ENCODE data around the gene GPHN. TPM values are rescaled to one million over a fixed set of nuclear protein-coding genes. Genes with fewer than 3 reads are reported as not detected.

The GPHN gene
- total RNA-seq, 1 donor from 2014 or later: 33.9 TPM

DNA sequence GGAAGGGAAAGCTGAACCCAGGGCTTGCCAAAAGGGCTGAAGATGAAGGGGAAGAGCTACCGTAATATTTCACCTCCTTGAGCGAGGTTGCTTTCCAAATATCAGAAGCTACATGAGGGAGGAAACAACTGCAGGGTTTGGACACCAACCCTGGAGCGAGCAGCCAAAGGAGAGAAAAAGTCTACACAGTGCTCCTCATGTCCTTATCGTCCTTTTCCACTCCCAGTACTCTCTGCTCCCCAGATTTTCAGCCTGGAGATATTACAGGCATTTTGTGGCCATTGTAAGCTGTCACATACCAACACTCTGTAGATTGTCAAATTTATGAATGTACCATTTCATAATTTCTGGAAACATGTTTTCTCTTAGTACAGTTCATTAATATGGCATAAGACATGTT is 115.9 kb downstream of the GPHN start:
- no peak overlapping the region for H3K27ac Mint-ChIP-seq
- intact Hi-C loops (cut with micrococcal nuclease): loop anchor here (5.0 kb wide), 1 partner anchor 493 kb away; no protein-coding TSS in a partner anchor
- no peak overlapping the region for H3K4me3 Mint-ChIP-seq (ENCODE audit: low read depth)
- peaks cover under 1% of the 10 kb centered on the region for H3K4me1 Mint-ChIP-seq (ENCODE audit: low read depth)
- no peak for DNase-seq (ENCODE audit: low spot score)
- peaks cover 2% of the 10 kb centered on the region for H3K9me3 Mint-ChIP-seq
- no peaks in the 10 kb centered on the region for H3K36me3 Mint-ChIP-seq (ENCODE audit: low read depth)
- H3K27me3 Mint-ChIP-seq (ENCODE audit: low read depth): no peaks in the 10 kb centered on the region

DNA sequence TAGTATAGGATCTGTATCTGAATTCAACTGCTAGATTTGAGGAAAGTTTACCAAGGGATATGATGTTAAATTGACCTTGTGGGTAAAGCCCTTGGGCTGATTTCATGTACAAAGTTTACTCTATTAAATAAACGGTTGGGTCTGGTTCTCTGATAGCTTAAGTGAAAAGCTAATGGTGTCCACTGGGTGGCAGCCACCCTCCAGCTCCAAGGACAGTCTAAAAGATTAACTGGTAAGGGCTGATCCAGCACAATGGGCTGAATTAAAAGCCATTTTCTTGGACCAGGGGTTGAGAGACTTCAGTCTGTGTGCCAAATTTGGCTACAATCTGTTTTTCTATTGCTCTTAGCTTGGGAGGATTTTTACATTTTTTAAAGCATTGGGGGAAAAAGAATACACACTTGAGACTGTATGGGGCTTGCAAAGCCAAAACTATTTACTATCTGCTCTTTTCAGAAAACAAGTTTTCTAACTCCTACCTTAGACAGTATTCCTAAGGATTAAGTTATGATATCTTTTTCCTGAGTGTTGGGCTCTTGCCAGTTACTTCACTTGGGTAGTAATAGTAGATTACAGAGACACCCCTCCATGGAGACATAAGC is 116.5 kb downstream of the GPHN start:
- no peaks in the 10 kb centered on the region for H3K36me3 Mint-ChIP-seq (ENCODE audit: low read depth)
- H3K27me3 Mint-ChIP-seq (ENCODE audit: low read depth): no peaks in the 10 kb centered on the region
- no peaks in the 10 kb centered on the region for H3K9me3 Mint-ChIP-seq
- no peak overlapping the region for H3K27ac Mint-ChIP-seq
- no peak overlapping the region for H3K4me3 Mint-ChIP-seq (ENCODE audit: low read depth)
- intact Hi-C loops (cut with micrococcal nuclease): loop anchor here (5.0 kb wide), 1 partner anchor 493 kb away; no protein-coding TSS in a partner anchor
- DNase-seq (ENCODE audit: low spot score): no peak
- no peaks in the 10 kb centered on the region for H3K4me1 Mint-ChIP-seq (ENCODE audit: low read depth)

- Mint-ChIP-seq H3K9me3 (no peaks in the 10 kb centered on the region), H3K27ac (no peak overlapping the region), H3K27me3 (ENCODE audit: low read depth) (no peaks in the 10 kb centered on the region), H3K4me3 (ENCODE audit: low read depth) (no peak overlapping the region), H3K4me1 (ENCODE audit: low read depth) (no peaks in the 10 kb centered on the region), H3K36me3 (ENCODE audit: low read depth) (no peaks in the 10 kb centered on the region)
- no peak for DNase-seq (ENCODE audit: low spot score)
- intact Hi-C loops (cut with micrococcal nuclease): no loop called here
These were observed 120.7 kb downstream of the GPHN start for GRCh38 chr14:66628636-66629035.

DNA sequence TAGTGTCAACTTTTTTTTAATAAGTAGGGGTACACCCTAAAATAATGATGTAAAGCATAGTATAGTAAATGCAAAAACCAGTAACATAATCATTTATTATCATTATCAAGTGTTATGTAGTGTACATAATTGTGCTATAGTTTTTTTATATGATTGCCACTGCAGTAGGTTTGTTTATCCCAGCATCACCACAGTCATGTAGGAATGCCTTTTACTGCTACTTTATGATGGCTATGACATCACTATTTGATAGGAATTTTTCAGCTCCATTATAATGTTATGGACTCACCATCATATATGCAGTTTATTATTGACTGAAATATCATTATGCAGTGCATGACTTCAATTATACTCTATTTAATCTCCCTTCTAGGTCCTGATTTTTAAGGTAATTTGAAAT is 121.6 kb downstream of the GPHN start:
- Mint-ChIP-seq H3K4me3 (ENCODE audit: low read depth) (no peak overlapping the region), H3K27me3 (ENCODE audit: low read depth) (no peaks in the 10 kb centered on the region), H3K9me3 (no peaks in the 10 kb centered on the region), H3K36me3 (ENCODE audit: low read depth) (no peaks in the 10 kb centered on the region), H3K4me1 (ENCODE audit: low read depth) (no peaks in the 10 kb centered on the region), H3K27ac (no peak overlapping the region)
- no peak for DNase-seq (ENCODE audit: low spot score)
- intact Hi-C loops (cut with micrococcal nuclease): no loop called here

GRCh38 chr14:66634876-66635275 is 126.9 kb downstream of the GPHN start:
- H3K27ac Mint-ChIP-seq: no peak overlapping the region
- H3K9me3 Mint-ChIP-seq: no peaks in the 10 kb centered on the region
- no peaks in the 10 kb centered on the region for H3K27me3 Mint-ChIP-seq (ENCODE audit: low read depth)
- intact Hi-C loops (cut with micrococcal nuclease): no loop called here
- no peaks in the 10 kb centered on the region for H3K36me3 Mint-ChIP-seq (ENCODE audit: low read depth)
- DNase-seq (ENCODE audit: low spot score): no peak
- peaks cover 5% of the 10 kb centered on the region for H3K4me1 Mint-ChIP-seq (ENCODE audit: low read depth)
- H3K4me3 Mint-ChIP-seq (ENCODE audit: low read depth): no peak overlapping the region

DNA sequence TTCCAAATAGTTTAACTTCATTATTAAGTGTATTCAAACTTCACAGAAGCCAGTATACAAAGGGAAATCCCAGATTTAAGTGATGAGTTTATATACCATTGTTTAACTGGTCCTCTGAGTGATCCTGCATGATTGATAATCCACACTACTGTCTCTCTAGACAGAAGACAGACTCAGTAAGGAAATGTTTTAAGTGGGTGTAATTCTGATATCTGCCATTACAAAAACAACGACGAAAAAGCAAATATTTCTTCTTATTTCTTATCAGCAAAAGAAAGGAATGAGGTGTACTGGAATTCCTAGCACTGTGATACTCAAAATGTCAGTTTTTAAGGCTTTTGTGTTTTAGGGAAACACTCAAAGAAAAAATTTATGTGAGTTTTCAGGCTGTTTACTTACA is 127.5 kb downstream of the GPHN start:
- Mint-ChIP-seq H3K27me3 (ENCODE audit: low read depth) (no peaks in the 10 kb centered on the region), H3K9me3 (no peaks in the 10 kb centered on the region), H3K4me1 (ENCODE audit: low read depth) (peaks cover 5% of the 10 kb centered on the region)

GRCh38 chr14:66636240-66636639 is 128.3 kb downstream of the GPHN start:
- no peak for DNase-seq (ENCODE audit: low spot score)
- H3K36me3 Mint-ChIP-seq (ENCODE audit: low read depth): no peaks in the 10 kb centered on the region
- H3K27ac Mint-ChIP-seq: no peak overlapping the region
- H3K27me3 Mint-ChIP-seq (ENCODE audit: low read depth): no peaks in the 10 kb centered on the region
- H3K4me3 Mint-ChIP-seq (ENCODE audit: low read depth): no peak overlapping the region
- H3K4me1 Mint-ChIP-seq (ENCODE audit: low read depth): peaks cover 5% of the 10 kb centered on the region
- H3K9me3 Mint-ChIP-seq: no peaks in the 10 kb centered on the region
- intact Hi-C loops (cut with micrococcal nuclease): no loop called here

More for the DNA sequence above, 127.5 kb downstream of the GPHN start:
- no peaks in the 10 kb centered on the region for H3K36me3 Mint-ChIP-seq (ENCODE audit: low read depth)
- no peak overlapping the region for H3K4me3 Mint-ChIP-seq (ENCODE audit: low read depth)
- no peak for DNase-seq (ENCODE audit: low spot score)
- intact Hi-C loops (cut with micrococcal nuclease): no loop called here
- no peak overlapping the region for H3K27ac Mint-ChIP-seq

DNA sequence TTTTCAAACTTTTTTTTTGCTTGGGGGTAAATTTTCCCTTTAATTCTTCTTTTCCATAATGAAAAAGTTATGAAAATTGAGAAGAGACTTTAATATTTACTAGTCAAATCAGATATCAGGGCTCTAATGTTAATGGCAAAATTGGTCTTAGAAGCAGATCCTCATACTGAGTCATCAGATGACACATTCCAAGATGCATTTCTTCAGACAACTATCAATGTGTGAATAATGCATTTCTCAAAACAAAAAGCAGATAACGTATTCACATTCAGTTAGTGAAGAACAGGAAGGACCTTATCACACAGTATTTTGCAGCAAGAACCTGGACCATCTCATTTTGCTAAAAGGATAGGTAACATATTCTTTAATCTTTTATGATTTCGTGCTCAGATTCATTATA is 130.7 kb downstream of the GPHN start:
- intact Hi-C loops (cut with micrococcal nuclease): no loop called here
- Mint-ChIP-seq H3K4me1 (ENCODE audit: low read depth) (peaks cover 5% of the 10 kb centered on the region), H3K4me3 (ENCODE audit: low read depth) (no peak overlapping the region), H3K27me3 (ENCODE audit: low read depth) (no peaks in the 10 kb centered on the region), H3K9me3 (no peaks in the 10 kb centered on the region), H3K27ac (no peak overlapping the region), H3K36me3 (ENCODE audit: low read depth) (no peaks in the 10 kb centered on the region)
- no peak for DNase-seq (ENCODE audit: low spot score)

DNA sequence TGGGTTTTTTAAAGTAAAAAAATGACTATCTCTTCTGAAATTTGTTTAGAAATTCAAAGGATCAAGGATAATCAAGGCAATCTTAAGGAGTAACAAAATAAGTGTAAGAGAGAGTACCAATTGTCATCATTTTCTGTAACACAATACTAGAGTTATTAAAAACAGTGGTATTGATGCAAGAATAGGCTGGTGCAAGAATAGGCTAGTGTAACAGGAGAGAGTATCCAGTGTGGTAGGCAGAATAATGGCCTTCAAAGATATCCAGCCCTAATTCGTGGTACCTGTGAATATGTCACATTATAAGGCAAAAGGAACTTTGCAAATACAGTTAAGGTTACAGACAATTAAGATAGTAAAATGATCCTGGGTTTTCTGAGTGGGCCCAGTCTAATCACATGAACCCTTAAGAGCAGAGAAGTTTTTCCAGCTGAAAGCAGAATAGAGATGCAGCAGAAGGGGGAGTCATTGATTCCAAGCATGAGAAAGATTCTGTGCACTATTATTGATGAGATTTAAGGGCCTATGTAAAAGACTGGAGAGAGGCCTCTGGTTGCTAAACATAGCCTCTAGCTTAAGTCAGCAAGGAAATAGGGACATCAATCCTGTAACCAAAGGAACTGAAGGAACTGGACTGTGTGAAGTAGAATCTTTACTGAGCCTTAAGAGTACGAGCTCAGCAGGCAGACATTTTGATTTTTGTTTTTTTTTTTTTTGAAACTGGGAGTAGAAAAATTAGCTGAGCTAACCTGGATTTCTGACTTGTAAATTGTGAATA is 134.1 kb downstream of the GPHN start:
- Mint-ChIP-seq H3K36me3 (ENCODE audit: low read depth) (no peaks in the 10 kb centered on the region), H3K27ac (no peak overlapping the region), H3K9me3 (no peaks in the 10 kb centered on the region), H3K4me3 (ENCODE audit: low read depth) (no peak overlapping the region), H3K4me1 (ENCODE audit: low read depth) (peaks cover 8% of the 10 kb centered on the region), H3K27me3 (ENCODE audit: low read depth) (no peaks in the 10 kb centered on the region)
- intact Hi-C loops (cut with micrococcal nuclease): no loop called here
- DNase-seq (ENCODE audit: low spot score): no peak

DNA sequence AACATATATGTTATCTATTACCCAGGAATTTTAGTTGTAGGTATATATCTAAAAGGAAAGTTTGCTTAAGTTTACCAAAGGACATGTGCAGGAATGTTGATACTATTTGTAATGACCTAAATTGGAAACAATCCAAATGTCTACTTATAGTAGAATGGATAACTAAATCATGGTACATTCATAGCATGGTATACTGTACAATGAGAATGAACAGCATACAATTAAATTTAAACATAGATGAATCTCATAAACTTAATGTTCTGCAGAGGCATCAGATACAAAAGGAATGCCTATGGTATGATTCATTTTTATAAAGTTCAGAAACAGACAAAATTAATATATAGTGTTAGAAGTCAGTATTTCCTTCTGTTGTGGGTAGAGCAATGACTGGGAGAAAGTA is 135.4 kb downstream of the GPHN start:
- no peak for DNase-seq (ENCODE audit: low spot score)
- Mint-ChIP-seq H3K4me3 (ENCODE audit: low read depth) (no peak overlapping the region), H3K27me3 (ENCODE audit: low read depth) (no peaks in the 10 kb centered on the region), H3K9me3 (no peaks in the 10 kb centered on the region), H3K27ac (no peak overlapping the region), H3K4me1 (ENCODE audit: low read depth) (peaks cover 8% of the 10 kb centered on the region), H3K36me3 (ENCODE audit: low read depth) (no peaks in the 10 kb centered on the region)
- intact Hi-C loops (cut with micrococcal nuclease): no loop called here

DNA sequence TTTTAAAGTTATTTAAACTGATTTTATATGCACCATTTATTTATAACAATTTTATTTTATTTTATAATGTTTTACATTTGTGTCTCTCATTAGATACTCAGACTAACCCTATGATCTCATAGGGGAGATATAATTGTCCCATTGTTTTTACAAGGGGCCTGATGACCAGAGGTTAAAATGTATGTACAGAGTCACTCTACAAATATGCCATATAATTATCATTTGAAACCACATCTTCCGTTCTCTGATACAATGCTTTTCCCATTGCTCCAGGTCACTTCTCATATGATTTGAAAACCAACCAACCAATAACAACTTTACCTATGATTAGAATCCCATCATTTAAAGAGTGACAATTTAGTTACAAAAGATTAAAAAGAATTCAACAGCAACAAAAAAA is 137.8 kb downstream of the GPHN start:
- DNase-seq (ENCODE audit: low spot score): no peak
- Mint-ChIP-seq H3K27ac (no peak overlapping the region), H3K27me3 (ENCODE audit: low read depth) (no peaks in the 10 kb centered on the region), H3K4me3 (ENCODE audit: low read depth) (no peak overlapping the region), H3K36me3 (ENCODE audit: low read depth) (no peaks in the 10 kb centered on the region), H3K4me1 (ENCODE audit: low read depth) (peaks cover 17% of the 10 kb centered on the region), H3K9me3 (no peaks in the 10 kb centered on the region)
- intact Hi-C loops (cut with micrococcal nuclease): no loop called here

- Mint-ChIP-seq H3K9me3 (no peaks in the 10 kb centered on the region), H3K4me1 (ENCODE audit: low read depth) (peaks cover 21% of the 10 kb centered on the region), H3K36me3 (ENCODE audit: low read depth) (no peaks in the 10 kb centered on the region), H3K4me3 (ENCODE audit: low read depth) (no peak overlapping the region), H3K27me3 (ENCODE audit: low read depth) (no peaks in the 10 kb centered on the region), H3K27ac (no peak overlapping the region)
- intact Hi-C loops (cut with micrococcal nuclease): no loop called here
- DNase-seq (ENCODE audit: low spot score): no peak
These were observed 141.6 kb downstream of the GPHN start for GRCh38 chr14:66649498-66649897.

DNA sequence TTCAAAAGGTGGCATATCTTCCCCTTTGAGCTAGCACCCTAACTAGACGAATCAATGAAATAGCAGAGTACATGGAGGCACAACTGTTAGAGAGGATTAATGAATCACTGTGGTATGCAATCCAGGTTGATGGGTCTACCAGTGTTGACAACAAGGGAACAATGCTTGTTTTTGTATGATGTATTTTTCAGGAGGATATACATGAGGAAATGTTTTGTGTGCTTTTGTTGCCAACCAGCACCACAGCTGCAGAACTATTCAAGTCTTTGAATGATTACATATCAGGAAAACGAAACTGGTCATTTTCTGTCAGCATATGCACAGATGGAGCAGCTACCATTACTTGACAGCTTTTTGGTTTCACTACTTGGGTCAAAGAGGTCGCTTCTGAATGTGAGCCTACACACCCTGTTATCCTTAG is 142.6 kb downstream of the GPHN start:
- no peak overlapping the region for H3K4me3 Mint-ChIP-seq (ENCODE audit: low read depth)
- peaks cover 2% of the 10 kb centered on the region for H3K9me3 Mint-ChIP-seq
- H3K27ac Mint-ChIP-seq: no peak overlapping the region
- DNase-seq (ENCODE audit: low spot score): no peak
- H3K36me3 Mint-ChIP-seq (ENCODE audit: low read depth): no peaks in the 10 kb centered on the region
- H3K4me1 Mint-ChIP-seq (ENCODE audit: low read depth): peaks cover 21% of the 10 kb centered on the region
- no peaks in the 10 kb centered on the region for H3K27me3 Mint-ChIP-seq (ENCODE audit: low read depth)
- intact Hi-C loops (cut with micrococcal nuclease): no loop called here

Data from activated T-helper 2 cell treated with anti-CD3 and anti-CD28 coated beads, Interferon-gamma antibody, Interleukin-2, Interleukin-4, amounts not matched to agents 10 μg/mL and 5 μg/mL and 100 μg/mL, durations not matched to agents 14 hours and 24 hours and 36 hours (primary cell).